ENCODE results near the gene ZXDB. TPM values are rescaled to one million over a fixed set of nuclear protein-coding genes. Genes with fewer than 3 reads are reported as not detected.
"Not testable (repeated sequence)": the region's sequence is repeated elsewhere in the genome, so short reads cannot be mapped to it uniquely, and the experiment has no call there.

Gene ZXDB
- 10 to 100 TPM; 19.9 to 21.2 TPM for total RNA-seq
- 20.3 to 38.7 reads per million in 2 donors for total RNA-seq

GRCh38 chrX:57591284-57592159 is at the start of gene ZXDB:
ZXDB (plus strand) TSS chrX:57592011; CDS start chrX:57592049, 38 bp downstream.
- peak; percentile 73 for ATAC-seq
- H3K36me3 Mint-ChIP-seq (ENCODE audit: low read depth); DNase-seq; H3K9me3 ChIP-seq (ENCODE audit: control insufficient read depth, low read length, poor library complexity, severe bottlenecking); H3K27me3 Mint-ChIP-seq: not testable (repeated sequence)
- Mint-ChIP-seq H3K27ac (peak within 1 kb of the TSS; percentile 83), H3K4me3 (peak within 1 kb of the TSS; percentile 86), H3K4me1 (peaks cover 11% of the 10 kb centered on the region)

- Mint-ChIP-seq H3K4me1 (no peaks in the 10 kb centered on the region), H3K27me3 (no peaks in the 10 kb centered on the region), H3K4me3 (no peak overlapping the region), H3K27ac (no peak overlapping the region), H3K36me3 (ENCODE audit: low read depth) (no peaks in the 10 kb centered on the region)
- H3K9me3 ChIP-seq (ENCODE audit: control insufficient read depth, low read length, poor library complexity, severe bottlenecking): no peaks in the 10 kb centered on the region
- ATAC-seq: no peak
- DNase-seq: no peak
Measured at GRCh38 chrX:57565198-57565597, 26.6 kb upstream of the ZXDB start.

GRCh38 chrX:57573754-57574153 is 18.1 kb upstream of the ZXDB start:
- Mint-ChIP-seq H3K4me1 (peaks cover 2% of the 10 kb centered on the region), H3K27me3 (no peaks in the 10 kb centered on the region), H3K4me3 (no peak overlapping the region), H3K27ac (peak overlapping the region; percentile 59), H3K36me3 (ENCODE audit: low read depth) (no peaks in the 10 kb centered on the region)
- H3K9me3 ChIP-seq (ENCODE audit: control insufficient read depth, low read length, poor library complexity, severe bottlenecking): no peaks in the 10 kb centered on the region
- ATAC-seq: peak; percentile 50
- DNase-seq: no peak

DNA sequence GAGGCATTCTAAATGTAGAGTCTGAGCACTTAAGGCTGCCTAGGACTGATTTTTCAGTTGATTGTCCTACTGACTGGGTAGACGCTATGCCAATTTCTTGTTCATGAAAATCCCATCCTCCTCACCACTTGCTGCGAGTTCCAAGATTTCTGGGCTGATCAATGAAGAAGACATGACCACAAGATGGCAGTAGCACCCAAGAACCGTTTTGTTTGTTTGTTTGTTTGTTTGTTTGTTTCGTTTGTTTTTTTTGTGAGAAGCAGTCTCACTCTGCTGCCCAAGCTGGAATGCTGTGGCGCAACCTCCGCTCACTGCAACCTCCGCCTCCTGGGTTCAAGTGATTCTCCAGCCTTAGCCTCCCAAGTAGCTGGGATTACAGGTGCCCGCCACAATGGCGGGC is 8.9 kb upstream of the ZXDB start:
- H3K4me3 Mint-ChIP-seq; ATAC-seq; H3K36me3 Mint-ChIP-seq (ENCODE audit: low read depth): not testable (repeated sequence)

GRCh38 chrX:57583477-57583876 is 8.3 kb upstream of the ZXDB start:
- H3K4me1 Mint-ChIP-seq: no peaks in the 10 kb centered on the region
- H3K4me3 Mint-ChIP-seq: no peak overlapping the region
- no peak overlapping the region for H3K27ac Mint-ChIP-seq
- H3K27me3 Mint-ChIP-seq: no peaks in the 10 kb centered on the region
- DNase-seq (no peak), ATAC-seq (no peak)
- H3K36me3 Mint-ChIP-seq (ENCODE audit: low read depth): no peaks in the 10 kb centered on the region
- no peaks in the 10 kb centered on the region for H3K9me3 ChIP-seq (ENCODE audit: control insufficient read depth, low read length, poor library complexity, severe bottlenecking)

More for the DNA sequence above, 8.9 kb upstream of the ZXDB start:
- not testable (repeated sequence) for DNase-seq; H3K27me3 Mint-ChIP-seq; H3K27ac Mint-ChIP-seq; H3K9me3 ChIP-seq (ENCODE audit: control insufficient read depth, low read length, poor library complexity, severe bottlenecking); H3K4me1 Mint-ChIP-seq

DNA sequence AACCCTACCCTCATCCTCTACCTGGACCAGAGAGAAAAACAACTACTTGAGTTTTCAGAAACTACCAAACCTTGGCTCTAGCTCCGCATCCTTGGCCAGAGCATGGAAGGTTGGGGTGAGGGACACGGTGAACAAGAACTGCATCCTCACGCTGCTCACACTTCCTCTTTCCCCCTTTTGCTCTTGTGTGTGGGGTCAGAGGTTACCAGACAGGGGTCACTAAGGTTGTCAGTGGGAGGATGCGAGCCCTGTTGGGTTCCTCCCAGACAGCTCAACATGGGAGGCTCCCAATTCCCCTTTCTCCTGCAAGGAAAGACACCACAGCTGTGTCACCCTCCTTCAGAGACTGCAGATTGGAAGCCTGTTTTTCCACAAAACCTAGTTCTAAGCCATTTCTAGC is 5.5 kb upstream of the ZXDB start:
- no peaks in the 10 kb centered on the region for H3K27me3 Mint-ChIP-seq
- no peak for ATAC-seq
- no peaks in the 10 kb centered on the region for H3K9me3 ChIP-seq (ENCODE audit: control insufficient read depth, low read length, poor library complexity, severe bottlenecking)
- no peak overlapping the region for H3K27ac Mint-ChIP-seq
- H3K4me3 Mint-ChIP-seq: no peak overlapping the region
- DNase-seq: no peak
- no peaks in the 10 kb centered on the region for H3K4me1 Mint-ChIP-seq
- H3K36me3 Mint-ChIP-seq (ENCODE audit: low read depth): no peaks in the 10 kb centered on the region

GRCh38 chrX:57587062-57587461 is 4.7 kb upstream of the ZXDB start:
- Mint-ChIP-seq H3K27ac (no peak overlapping the region), H3K27me3 (no peaks in the 10 kb centered on the region), H3K36me3 (ENCODE audit: low read depth) (no peaks in the 10 kb centered on the region), H3K4me3 (no peak overlapping the region), H3K4me1 (no peaks in the 10 kb centered on the region)
- ATAC-seq: no peak
- H3K9me3 ChIP-seq (ENCODE audit: control insufficient read depth, low read length, poor library complexity, severe bottlenecking): no peaks in the 10 kb centered on the region
- DNase-seq: no peak

- Mint-ChIP-seq H3K27ac (no peak overlapping the region), H3K4me3 (no peak overlapping the region), H3K27me3 (no peaks in the 10 kb centered on the region), H3K36me3 (ENCODE audit: low read depth) (no peaks in the 10 kb centered on the region), H3K4me1 (no peaks in the 10 kb centered on the region)
- ATAC-seq (no peak), DNase-seq (no peak)
- H3K9me3 ChIP-seq (ENCODE audit: control insufficient read depth, low read length, poor library complexity, severe bottlenecking): no peaks in the 10 kb centered on the region
Measured at GRCh38 chrX:57587607-57588006, 4.2 kb upstream of the ZXDB start.

DNA sequence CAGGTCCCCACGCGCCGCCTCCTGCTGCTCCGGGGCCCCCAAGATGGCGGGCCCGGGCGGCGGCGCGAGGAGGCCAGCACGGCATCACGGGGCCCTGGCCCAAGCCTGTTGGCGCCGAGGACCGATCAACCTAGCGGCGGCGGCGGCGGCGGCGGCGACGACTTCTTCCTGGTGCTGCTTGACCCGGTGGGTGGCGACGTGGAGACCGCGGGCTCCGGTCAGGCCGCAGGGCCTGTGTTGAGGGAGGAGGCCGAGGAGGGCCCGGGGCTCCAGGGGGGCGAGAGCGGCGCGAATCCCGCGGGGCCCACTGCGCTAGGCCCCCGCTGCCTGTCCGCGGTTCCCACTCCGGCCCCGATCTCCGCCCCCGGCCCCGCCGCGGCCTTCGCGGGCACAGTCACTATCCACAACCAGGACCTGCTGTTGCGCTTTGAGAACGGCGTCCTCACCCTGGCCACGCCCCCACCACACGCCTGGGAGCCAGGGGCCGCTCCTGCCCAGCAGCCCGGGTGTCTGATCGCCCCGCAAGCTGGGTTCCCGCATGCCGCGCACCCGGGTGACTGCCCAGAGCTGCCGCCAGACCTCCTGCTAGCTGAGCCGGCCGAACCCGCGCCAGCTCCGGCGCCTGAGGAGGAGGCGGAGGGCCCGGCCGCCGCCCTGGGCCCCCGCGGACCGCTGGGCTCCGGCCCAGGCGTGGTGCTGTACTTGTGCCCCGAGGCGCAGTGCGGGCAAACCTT is 516 bp downstream of the ZXDB start:
- H3K9me3 ChIP-seq (ENCODE audit: control insufficient read depth, low read length, poor library complexity, severe bottlenecking); H3K36me3 Mint-ChIP-seq (ENCODE audit: low read depth); H3K27ac Mint-ChIP-seq; H3K27me3 Mint-ChIP-seq: not testable (repeated sequence)
- peak overlapping the region; percentile 45 for H3K4me3 Mint-ChIP-seq
- peak; percentile 78 for ATAC-seq
- DNase-seq: peak in 2 of 3 donors; percentile 9 to 16
- peaks cover 13% of the 10 kb centered on the region for H3K4me1 Mint-ChIP-seq

DNA sequence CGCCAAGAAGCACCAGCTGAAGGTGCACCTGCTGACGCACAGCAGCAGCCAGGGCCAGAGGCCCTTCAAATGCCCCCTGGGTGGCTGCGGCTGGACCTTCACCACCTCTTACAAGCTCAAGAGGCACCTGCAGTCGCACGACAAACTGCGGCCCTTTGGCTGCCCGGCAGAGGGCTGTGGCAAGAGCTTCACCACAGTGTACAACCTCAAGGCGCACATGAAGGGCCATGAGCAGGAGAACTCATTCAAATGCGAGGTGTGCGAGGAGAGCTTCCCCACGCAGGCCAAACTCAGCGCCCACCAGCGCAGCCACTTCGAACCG is 1.0 kb downstream of the ZXDB start:
- H3K27ac Mint-ChIP-seq; H3K36me3 Mint-ChIP-seq (ENCODE audit: low read depth); H3K27me3 Mint-ChIP-seq; H3K9me3 ChIP-seq (ENCODE audit: control insufficient read depth, low read length, poor library complexity, severe bottlenecking); DNase-seq: not testable (repeated sequence)
- peak overlapping the region; percentile 45 for H3K4me3 Mint-ChIP-seq
- H3K4me1 Mint-ChIP-seq: peaks cover 13% of the 10 kb centered on the region
- peak; percentile 8 for ATAC-seq

GRCh38 chrX:57595381-57595811 is 3.6 kb downstream of the ZXDB start:
- peak overlapping the region; percentile 90 for H3K4me3 Mint-ChIP-seq
- H3K27me3 Mint-ChIP-seq: no peaks in the 10 kb centered on the region
- ATAC-seq (no peak), DNase-seq (no peak)
- H3K4me1 Mint-ChIP-seq: peaks cover 13% of the 10 kb centered on the region
- peaks cover 4% of the 10 kb centered on the region for H3K36me3 Mint-ChIP-seq (ENCODE audit: low read depth)
- H3K27ac Mint-ChIP-seq: peak overlapping the region; percentile 61
- H3K9me3 ChIP-seq (ENCODE audit: control insufficient read depth, low read length, poor library complexity, severe bottlenecking): no peaks in the 10 kb centered on the region

DNA sequence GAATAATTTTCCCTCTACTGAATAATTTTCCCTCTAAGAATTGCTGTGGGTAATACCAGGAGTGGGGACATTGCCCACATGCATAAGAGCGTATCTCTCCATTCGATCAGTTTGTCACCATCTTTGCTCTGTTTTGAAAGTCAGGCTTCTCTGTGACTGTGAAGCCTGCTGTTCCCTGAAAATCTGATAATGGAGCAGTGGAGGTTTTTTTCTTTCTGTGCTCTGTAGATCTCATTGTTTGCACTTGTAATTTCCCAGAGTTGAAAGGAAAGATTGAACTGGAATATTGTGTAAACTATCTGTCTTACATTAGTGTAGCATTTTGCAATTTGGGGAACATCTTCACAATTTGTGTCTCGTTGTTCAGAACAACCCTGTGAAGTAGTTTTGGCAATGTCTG is 4.3 kb downstream of the ZXDB start:
- H3K9me3 ChIP-seq (ENCODE audit: control insufficient read depth, low read length, poor library complexity, severe bottlenecking): no peaks in the 10 kb centered on the region
- peaks cover 13% of the 10 kb centered on the region for H3K4me1 Mint-ChIP-seq
- H3K27ac Mint-ChIP-seq: peak overlapping the region; percentile 61
- H3K36me3 Mint-ChIP-seq (ENCODE audit: low read depth): peaks cover 4% of the 10 kb centered on the region
- no peaks in the 10 kb centered on the region for H3K27me3 Mint-ChIP-seq
- peak overlapping the region; percentile 73 for H3K4me3 Mint-ChIP-seq
- no peak for DNase-seq
- no peak for ATAC-seq

GRCh38 chrX:57596516-57596915 is 4.7 kb downstream of the ZXDB start:
- peaks cover 13% of the 10 kb centered on the region for H3K4me1 Mint-ChIP-seq
- H3K27ac Mint-ChIP-seq: peak overlapping the region; percentile 61
- no peaks in the 10 kb centered on the region for H3K27me3 Mint-ChIP-seq

More at GRCh38 chrX:57596516-57596915, 4.7 kb downstream of the ZXDB start:
- Mint-ChIP-seq H3K36me3 (ENCODE audit: low read depth) (peaks cover 4% of the 10 kb centered on the region), H3K4me3 (peak overlapping the region; percentile 75)
- no peaks in the 10 kb centered on the region for H3K9me3 ChIP-seq (ENCODE audit: control insufficient read depth, low read length, poor library complexity, severe bottlenecking)
- no peak for ATAC-seq
- DNase-seq: no peak
